IMR-90 (cell line): ENCODE data around the gene PPP1R2. TPM values are rescaled to one million over a fixed set of nuclear protein-coding genes. Genes with fewer than 3 reads are reported as not detected.

Source experiments
- ATAC-seq: fragments of 200-7000 bp; cut with Tn5 transposase; 2 replicates; pipeline ENCODE4 v1.9.1; 2020; ENCODE audit warnings: low read depth, mild to moderate bottlenecking, moderate library complexity
- BruUV-seq: library from RNA; stranded (reverse); fragments of 400-500 nt; replicated peaks from 2 replicates; lab custom pipeline; 2021; lab: Mats Ljungman, UMichigan
- CTCF ChIA-PET: fragments of 300-600 bp; formaldehyde crosslinking; extraction: SDS; loops from one replicate; lab custom pipeline; 2021; ENCODE audit warnings: antibody characterized with exemption; lab: Yijun Ruan, JAX
- POLR2A ChIA-PET: fragments of 300-600 bp; sonication (Branson Sonifier 250); formaldehyde crosslinking; loops from one replicate; lab custom pipeline; 2022; ENCODE audit warnings: antibody characterized with exemption; ENCODE audit not compliant: unreplicated experiment; lab: Charles Lee
- DNase-seq: peaks from one replicate; pipeline ENCODE4 v3.0.0; 2013
- H2AFZ ChIP-seq: replicated peaks from 2 replicates; pipeline ENCODE3; 2013; ENCODE audit warnings: low read length, mild to moderate bottlenecking; ENCODE audit not compliant: poor library complexity
- H2AK5ac ChIP-seq: 2 replicates; pipeline ENCODE4 v1.6.1; 2013; ENCODE audit warnings: low read depth, low read length, inconsistent platforms
- H2AK9ac ChIP-seq: replicated peaks from 2 replicates; pipeline ENCODE3; 2013; ENCODE audit warnings: mild to moderate bottlenecking, low read depth, low read length, moderate library complexity; ENCODE audit not compliant: poor library complexity
- H2BK120ac ChIP-seq: 2 replicates; pipeline ENCODE4 v1.6.1; 2013; ENCODE audit warnings: low read depth, low read length, inconsistent platforms
- H2BK15ac ChIP-seq: 3 replicates; pipeline ENCODE4 v1.6.1; 2013; ENCODE audit warnings: low read depth, low read length, inconsistent platforms
- H2BK20ac ChIP-seq: 2 replicates; pipeline ENCODE4 v1.6.1; 2013; ENCODE audit warnings: low read depth, mild to moderate bottlenecking, inconsistent platforms, low read length, moderate library complexity
- H2BK5ac ChIP-seq: 2 replicates; pipeline ENCODE4 v1.6.1; 2013; ENCODE audit warnings: mild to moderate bottlenecking, low read depth, low read length, inconsistent platforms; ENCODE audit not compliant: poor library complexity, severe bottlenecking
- H3K14ac ChIP-seq: replicated peaks from 2 replicates; pipeline ENCODE4 v1.6.1; 2013; ENCODE audit warnings: low read depth, low read length, inconsistent platforms
- H3K18ac ChIP-seq: 2 replicates; pipeline ENCODE4 v1.6.1; 2013; ENCODE audit warnings: low read depth, low read length, control low read depth
- H3K23ac ChIP-seq: 2 replicates; pipeline ENCODE4 v1.6.1; 2013; ENCODE audit warnings: low read depth, low read length, inconsistent platforms
- H3K27ac ChIP-seq: 2 replicates; pipeline ENCODE4 v1.5.1; 2013; ENCODE audit warnings: mild to moderate bottlenecking, control low read depth, low read length; ENCODE audit not compliant: insufficient read depth
- H3K27me3 ChIP-seq: 2 replicates; pipeline ENCODE4 v1.6.1; 2013; ENCODE audit warnings: low read length; ENCODE audit not compliant: control insufficient read depth, insufficient read depth
- H3K36me3 ChIP-seq: 2 replicates; pipeline ENCODE4 v1.6.1; 2013; ENCODE audit warnings: low read length, mixed read lengths; ENCODE audit not compliant: control insufficient read depth, insufficient read depth
- H3K4ac ChIP-seq: 2 replicates; pipeline ENCODE4 v1.6.1; 2013; ENCODE audit warnings: low read depth, low read length, inconsistent platforms
- H3K4me1 ChIP-seq: 2 replicates; pipeline ENCODE4 v1.6.1; 2013; ENCODE audit warnings: low read length, mixed read lengths; ENCODE audit not compliant: control insufficient read depth, insufficient read depth
- H3K4me2 ChIP-seq: 2 replicates; pipeline ENCODE4 v1.6.1; 2013; ENCODE audit warnings: low read depth, mild to moderate bottlenecking, control low read depth, low read length, moderate library complexity
- H3K4me3 ChIP-seq: 2 replicates; pipeline ENCODE4 v1.5.1; 2013; ENCODE audit warnings: low read depth, mild to moderate bottlenecking, control low read depth, low read length, moderate library complexity; ENCODE audit not compliant: insufficient read depth
- H3K56ac ChIP-seq: 2 replicates; pipeline ENCODE4 v1.6.1; 2013; ENCODE audit warnings: low read length, inconsistent platforms; ENCODE audit not compliant: insufficient read depth; ENCODE audit errors: extremely low read depth
- H3K79me1 ChIP-seq, 2 experiments: 2 replicates each; pipeline ENCODE4 v1.6.1; 2013; ENCODE audit warnings: low read length in 2 of 2, inconsistent platforms in 1 of 2, low read depth in 1 of 2
- H3K9ac ChIP-seq: 2 replicates; pipeline ENCODE4 v1.6.1; 2013; ENCODE audit warnings: low read depth, low read length, control low read depth
- H3K9me1 ChIP-seq: 2 replicates; pipeline ENCODE4 v1.6.1; 2013; ENCODE audit warnings: low read length, inconsistent platforms; ENCODE audit not compliant: insufficient read depth
- H3K9me3 ChIP-seq: 2 replicates; pipeline ENCODE4 v1.6.1; 2013; ENCODE audit warnings: low read length; ENCODE audit not compliant: control insufficient read depth, insufficient read depth
- H4K20me1 ChIP-seq: 2 replicates; pipeline ENCODE4 v1.6.1; 2013; ENCODE audit warnings: low read length, inconsistent platforms; ENCODE audit not compliant: insufficient read depth
- H4K5ac ChIP-seq: 2 replicates; pipeline ENCODE4 v1.6.1; 2013; ENCODE audit warnings: mild to moderate bottlenecking, low read depth, low read length, control low read depth
- H4K8ac ChIP-seq, 2 experiments: 2 replicates each; pipeline ENCODE4 v1.6.1; 2013; ENCODE audit warnings: low read depth in 2 of 2, low read length in 2 of 2, control low read depth in 1 of 2, inconsistent platforms in 1 of 2
- H4K91ac ChIP-seq: 2 replicates; pipeline ENCODE4 v1.6.1; 2013; ENCODE audit warnings: low read depth, low read length, inconsistent platforms; ENCODE audit not compliant: insufficient read depth
- CEBPB ChIP-seq: IDR thresholded peaks from 2 replicates; pipeline ENCODE4 v1.6.1; 2012; ENCODE audit warnings: low read depth, low read length, improper control_type of control experiment
- CTCF ChIP-seq: conservative IDR thresholded peaks from 2 replicates; pipeline ENCODE4 v1.5.1; 2012; ENCODE audit warnings: mild to moderate bottlenecking, low read depth, low read length, improper control_type of control experiment
- MAZ ChIP-seq: IDR thresholded peaks from 2 replicates; pipeline ENCODE4 v1.6.1; 2012; ENCODE audit warnings: low read depth, mild to moderate bottlenecking, low read length, improper control_type of control experiment, moderate library complexity, borderline replicate concordance
- NFE2L2 ChIP-seq: fragments of 150-350 bp; IDR thresholded peaks from 2 replicates; pipeline ENCODE4 v1.6.1; 2016; ENCODE audit warnings: low read depth, mild to moderate bottlenecking, low read length
- POLR2A ChIP-seq: IDR thresholded peaks from 2 replicates; pipeline ENCODE4 v1.6.1; 2012; ENCODE audit warnings: mild to moderate bottlenecking, low read depth, low read length
- RAD21 ChIP-seq: IDR thresholded peaks from 2 replicates; pipeline ENCODE4 v1.6.1; 2012; ENCODE audit warnings: low read length, improper control_type of control experiment
- RCOR1 ChIP-seq: IDR thresholded peaks from 2 replicates; pipeline ENCODE4 v1.6.1; 2012; ENCODE audit warnings: mild to moderate bottlenecking, low read length, improper control_type of control experiment; ENCODE audit not compliant: insufficient replicate concordance
- RFX5 ChIP-seq: IDR thresholded peaks from 2 replicates; pipeline ENCODE4 v1.8.0; 2012; ENCODE audit warnings: low read depth, mild to moderate bottlenecking, low read length, moderate library complexity
- USF2 ChIP-seq: fragments of 150-350 bp; IDR thresholded peaks from 2 replicates; pipeline ENCODE4 v1.6.1; 2017; ENCODE audit warnings: mild to moderate bottlenecking, antibody characterized with exemption, low read length, low read depth
- WGBS, 2 experiments: methylation state at CpG; one replicate each; pipeline versions ENCODE4 v1.1.5 to v1.1.7; 2013; ENCODE audit warnings: missing lambda C conversion rate in 2 of 2; ENCODE audit not compliant: insufficient read length in 1 of 2; ENCODE audit errors: extremely low coverage in 2 of 2; 5-methylcytosine and 5-hydroxymethylcytosine counted together
- dilution Hi-C: fragments of 300-500 bp; cut with HindIII; formaldehyde crosslinking; loops from one replicate; pipeline ENCODE4 v1.14.3; 2018; ENCODE audit warnings: low sequenced_read_pairs; ENCODE audit not compliant: unreplicated experiment
- in situ Hi-C: fragments of 300-500 bp; cut with MboI; formaldehyde crosslinking; loops from 3 replicates; pipeline ENCODE4 v1.14.3; 2019; ENCODE audit warnings: low sequenced_read_pairs, inconsistent platforms, mixed read lengths
- intact Hi-C: fragments of 100-400 bp; cut with micrococcal nuclease; formaldehyde crosslinking; loops from 2 replicates; pipeline ENCODE4 v1.10.0; 2022
- polyA plus RNA-seq, 3 experiments: library from polyadenylated mRNA; depleted of rRNA; stranded (reverse); fragments of >200 nt; gene quantifications; 2 replicates each; pipeline ENCODE4 v1.2.3, GENCODE V29; 2012; ENCODE audit warnings: low replicate concordance in 1 of 3
- total RNA-seq: library from RNA; depleted of rRNA; stranded (reverse); fragments of >200 nt; gene quantifications from 2 replicates; pipeline ENCODE4 v1.2.3, GENCODE V29; 2012

The PPP1R2 gene
- total and polyA plus RNA-seq, 2 of the 4 experiments (the other 2 are of a cell fraction): 9.2 to 36.0 TPM

- in situ Hi-C loops (no loop called here), intact Hi-C loops (no loop called here), dilution Hi-C loops (no loop called here)
- TF ChIP-seq POLR2A: no peak
- no peak for TF ChIP-seq MAZ
- TF ChIP-seq CEBPB: no peak
- TF ChIP-seq USF2: no peak
- TF ChIP-seq CTCF: no peak
- no peak for TF ChIP-seq RFX5
- TF ChIP-seq RCOR1: no peak
- TF ChIP-seq RAD21: no peak
- TF ChIP-seq NFE2L2: no peak
- H3K14ac ChIP-seq: no peak overlapping the region
- ChIA-PET POLR2A (no interaction called here), CTCF (no interaction called here)
- no peak overlapping the region for H2BK20ac ChIP-seq
- no peak overlapping the region for H4K5ac ChIP-seq
- no peak overlapping the region for H4K91ac ChIP-seq
- H2AFZ ChIP-seq: no peak overlapping the region
- no peak overlapping the region for H2BK5ac ChIP-seq
- H2AK9ac ChIP-seq: no peak overlapping the region
- peaks cover 2% of the 10 kb centered on the region; the same call in 1 of the 2 replicates for H3K4me1 ChIP-seq
- H3K18ac ChIP-seq: no peak overlapping the region
- H3K9me3 ChIP-seq: no peaks in the 10 kb centered on the region
- H2BK15ac ChIP-seq: no peak overlapping the region
- ATAC-seq (no peak), DNase-seq (no peak)
- H3K27me3 ChIP-seq: peaks cover 4% of the 10 kb centered on the region; the same call in 1 of the 2 replicates
- H3K4ac ChIP-seq: no peak overlapping the region
- H3K27ac ChIP-seq: no peak overlapping the region
- no peak overlapping the region for H3K4me2 ChIP-seq
- H3K9me1 ChIP-seq: peaks cover 10% of the 10 kb centered on the region
- no peak overlapping the region for H2BK120ac ChIP-seq
- H3K9ac ChIP-seq: no peak overlapping the region
- BruUV-seq: no TSS peak
- H4K8ac ChIP-seq: no peak overlapping the region
- H3K56ac ChIP-seq: no peak overlapping the region
- H3K79me1 ChIP-seq: peaks cover 20 to 50% of the 10 kb centered on the region in 2 experiments
- H4K20me1 ChIP-seq: peaks cover 37% of the 10 kb centered on the region
- no peak overlapping the region for H3K23ac ChIP-seq
- H2AK5ac ChIP-seq: no peak overlapping the region
- 0 out of 2 replicates have a peak, but pooled peaks cover 1% of the 10 kb centered on the region for H3K36me3 ChIP-seq
- no peak overlapping the region for H3K4me3 ChIP-seq
- WGBS, 2 experiments: 32% methylated on average over 2 of the region's 6 CpGs; no CpG with 5 or more reads in 1 of the 2 experiments
These were observed 2.6 kb downstream of the PPP1R2 start for GRCh38 chr3:195540511-195540910.
